Anterior cingulate cortex (tissue), 58 donors: Measurements from ENCODE around the gene TBX6.

Source experiments
- DNase-seq, 58 donors: peaks; one replicate each; lab custom pipeline; 2025; lab: John Stamatoyannopoulos, UW

TBX6 gene

GRCh38 chr16:30068750-30069610 is 22.7 kb downstream of the TBX6 start:
- DNase-seq = peak in 3 of 58 donors; percentile 15 to 30 (median 22)

- DNase-seq = no peak
These were observed 23.4 kb downstream of the TBX6 start for GRCh38 chr16:30068333-30068732.

GRCh38 chr16:30067584-30067916 is 24.2 kb downstream of the TBX6 start:
- no peak for DNase-seq

- peak in 18 of 58 donors; percentile 7 to 59 (median 26) for DNase-seq
These were observed 24.8 kb downstream of the TBX6 start for GRCh38 chr16:30066761-30067583.

GRCh38 chr16:30065943-30066760 is 25.6 kb downstream of the TBX6 start:
- peak in 11 of 58 donors; percentile 41 to 79 (median 55) for DNase-seq

GRCh38 chr16:30065102-30065942 is 26.4 kb downstream of the TBX6 start, which contains the start of gene ALDOA:
TSS of gene ALDOA (plus strand) at chr16:30065760. CDS start at chr16:30066898, 1,138 bp downstream.
- DNase-seq = peak; percentile 81 to 100 (median 97)

GRCh38 chr16:30064729-30065101 is 27.0 kb downstream of the TBX6 start:
- peak in 6 of 58 donors; percentile 51 to 77 (median 70) for DNase-seq

- DNase-seq = peak in 57 of 58 donors; percentile 18 to 91 (median 75)
These were observed 27.6 kb downstream of the TBX6 start for GRCh38 chr16:30063893-30064728.

GRCh38 chr16:30063278-30063892 is 28.3 kb downstream of the TBX6 start:
- DNase-seq = peak in 2 of 58 donors; percentile 46 to 62

- no peak for DNase-seq
These were observed 30.7 kb downstream of the TBX6 start for GRCh38 chr16:30060836-30061554.

- no peak for DNase-seq
These were observed 31.4 kb downstream of the TBX6 start for GRCh38 chr16:30060346-30060745.

- peak in 2 of 58 donors; percentile 12 to 19 for DNase-seq
These were observed 36.7 kb downstream of the TBX6 start for GRCh38 chr16:30054959-30055553.

- DNase-seq = no peak
These were observed 37.3 kb downstream of the TBX6 start for GRCh38 chr16:30054451-30054850.

- DNase-seq = peak in 4 of 58 donors; percentile 11 to 43 (median 23)
These were observed 38.2 kb downstream of the TBX6 start for GRCh38 chr16:30053376-30054015.

GRCh38 chr16:30052671-30053372 is 38.9 kb downstream of the TBX6 start:
- DNase-seq = peak; percentile 27 to 97 (median 80)

- DNase-seq = peak in 2 of 58 donors; percentile 13 to 34
These were observed 40.2 kb downstream of the TBX6 start for GRCh38 chr16:30051518-30051917.
